ENCODE measurements around the gene MDFI. TPM values are rescaled to one million over a fixed set of nuclear protein-coding genes. Genes with fewer than 3 reads are reported as not detected.

The MDFI gene
- total and polyA plus RNA-seq, 2 experiments from 2014 or later, result 2.8 to 51.4 TPM

DNA sequence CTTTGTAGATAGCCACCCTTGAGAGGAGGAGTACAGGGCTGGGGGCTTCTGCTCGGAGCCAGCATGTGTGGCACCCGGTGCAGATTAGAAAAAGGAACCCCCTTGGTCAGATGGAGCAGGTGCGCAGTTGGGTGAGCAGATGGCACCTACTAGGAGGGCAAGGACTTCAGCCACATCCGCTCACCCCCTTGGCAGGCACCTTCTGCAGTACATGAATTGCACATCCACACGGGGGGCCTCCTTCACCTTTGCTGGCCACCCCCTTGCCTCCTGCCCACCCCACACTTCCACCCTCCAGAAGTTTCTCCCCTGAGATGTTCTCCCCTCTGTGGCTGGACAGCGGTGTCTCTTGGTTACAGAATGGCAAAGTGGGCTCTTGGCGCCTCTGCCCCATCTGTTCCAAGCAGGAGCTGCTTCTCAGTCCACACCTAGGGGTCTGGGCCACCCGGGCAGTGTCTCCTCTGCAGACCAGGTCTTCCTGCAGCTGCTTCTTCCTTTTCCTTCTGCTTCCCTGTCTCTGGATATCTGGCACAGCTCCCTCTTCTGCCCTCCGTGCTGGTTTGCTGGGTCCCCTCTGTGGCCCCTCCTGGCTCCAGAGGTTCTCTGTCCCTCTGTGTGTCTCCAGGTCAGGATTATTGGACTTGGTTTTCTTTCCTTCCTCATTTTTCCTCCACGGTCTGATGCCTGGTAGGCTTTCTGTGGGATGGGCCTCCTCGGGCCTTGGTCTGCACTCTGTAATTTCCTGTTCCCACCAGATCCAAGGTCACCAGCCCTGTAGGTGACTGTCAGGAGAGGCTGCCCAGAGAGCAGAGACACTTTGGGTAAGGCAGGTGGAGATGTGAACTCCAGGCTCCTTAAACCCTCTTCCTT lies 4.1 kb downstream of the MDFI start:
- H3K4me3 Mint-ChIP-seq, result no peak overlapping the region
- peaks cover 41% of the 10 kb centered on the region for H3K27me3 Mint-ChIP-seq (ENCODE audit: insufficient read depth, low read depth, poor library complexity)
- Histone ChIP-seq H3F3A (replicated peaks; ENCODE audit: low read depth) (no peaks in the 10 kb centered on the region), H2AFZ (no peak overlapping the region), H3K27ac (ENCODE audit: low read depth) (no peak overlapping the region), H3K79me2 (replicated peaks; ENCODE audit: insufficient read depth) (peaks cover 9% of the 10 kb centered on the region; the same call in 1 of the 2 replicates), H3K27me3 (ENCODE audit: insufficient read depth) (peaks cover 55% of the 10 kb centered on the region), H3K4me2 (no peak overlapping the region), H4K20me1 (replicated peaks; ENCODE audit: insufficient read depth) (peaks cover 6% of the 10 kb centered on the region; the same call in 1 of the 2 replicates), H3K4me3 (no peak overlapping the region), H3K9me2 (ENCODE audit: insufficient read depth) (no peaks in the 10 kb centered on the region), H3K36me3 (ENCODE audit: insufficient read depth) (no peaks in the 10 kb centered on the region), H3K4me1 (ENCODE audit: insufficient read depth) (peaks cover 48% of the 10 kb centered on the region)
- TF ChIP-seq EZH2 (IDR thresholded peaks at IDR 0.05; ENCODE audit: low read depth, unreplicated experiment), result no peak
- TF ChIP-seq, protein P1, sequence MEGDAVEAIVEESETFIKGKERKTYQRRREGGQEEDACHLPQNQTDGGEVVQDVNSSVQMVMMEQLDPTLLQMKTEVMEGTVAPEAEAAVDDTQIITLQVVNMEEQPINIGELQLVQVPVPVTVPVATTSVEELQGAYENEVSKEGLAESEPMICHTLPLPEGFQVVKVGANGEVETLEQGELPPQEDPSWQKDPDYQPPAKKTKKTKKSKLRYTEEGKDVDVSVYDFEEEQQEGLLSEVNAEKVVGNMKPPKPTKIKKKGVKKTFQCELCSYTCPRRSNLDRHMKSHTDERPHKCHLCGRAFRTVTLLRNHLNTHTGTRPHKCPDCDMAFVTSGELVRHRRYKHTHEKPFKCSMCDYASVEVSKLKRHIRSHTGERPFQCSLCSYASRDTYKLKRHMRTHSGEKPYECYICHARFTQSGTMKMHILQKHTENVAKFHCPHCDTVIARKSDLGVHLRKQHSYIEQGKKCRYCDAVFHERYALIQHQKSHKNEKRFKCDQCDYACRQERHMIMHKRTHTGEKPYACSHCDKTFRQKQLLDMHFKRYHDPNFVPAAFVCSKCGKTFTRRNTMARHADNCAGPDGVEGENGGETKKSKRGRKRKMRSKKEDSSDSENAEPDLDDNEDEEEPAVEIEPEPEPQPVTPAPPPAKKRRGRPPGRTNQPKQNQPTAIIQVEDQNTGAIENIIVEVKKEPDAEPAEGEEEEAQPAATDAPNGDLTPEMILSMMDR (conservative IDR thresholded peaks at IDR 0.05; ENCODE audit: low read depth in 2 of 2), result no peak
- no peak for TF ChIP-seq ZNF114 (CRISPR knock-in tag; IDR thresholded peaks at IDR 0.05)
- TF ChIP-seq POLR2AphosphoS5 (IDR thresholded peaks at IDR 0.05; ENCODE audit: low read depth), result no peak
- TF ChIP-seq, protein P2, sequence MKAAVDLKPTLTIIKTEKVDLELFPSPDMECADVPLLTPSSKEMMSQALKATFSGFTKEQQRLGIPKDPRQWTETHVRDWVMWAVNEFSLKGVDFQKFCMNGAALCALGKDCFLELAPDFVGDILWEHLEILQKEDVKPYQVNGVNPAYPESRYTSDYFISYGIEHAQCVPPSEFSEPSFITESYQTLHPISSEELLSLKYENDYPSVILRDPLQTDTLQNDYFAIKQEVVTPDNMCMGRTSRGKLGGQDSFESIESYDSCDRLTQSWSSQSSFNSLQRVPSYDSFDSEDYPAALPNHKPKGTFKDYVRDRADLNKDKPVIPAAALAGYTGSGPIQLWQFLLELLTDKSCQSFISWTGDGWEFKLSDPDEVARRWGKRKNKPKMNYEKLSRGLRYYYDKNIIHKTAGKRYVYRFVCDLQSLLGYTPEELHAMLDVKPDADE (IDR thresholded peaks at IDR 0.05), result no peak
- no peak for TF ChIP-seq EZH2phosphoT487 (IDR thresholded peaks at IDR 0.05; ENCODE audit: unreplicated experiment)
- TF ChIP-seq NANOG (IDR thresholded peaks at IDR 0.05; ENCODE audit: borderline replicate concordance), result no peak
- TF ChIP-seq, protein P3, sequence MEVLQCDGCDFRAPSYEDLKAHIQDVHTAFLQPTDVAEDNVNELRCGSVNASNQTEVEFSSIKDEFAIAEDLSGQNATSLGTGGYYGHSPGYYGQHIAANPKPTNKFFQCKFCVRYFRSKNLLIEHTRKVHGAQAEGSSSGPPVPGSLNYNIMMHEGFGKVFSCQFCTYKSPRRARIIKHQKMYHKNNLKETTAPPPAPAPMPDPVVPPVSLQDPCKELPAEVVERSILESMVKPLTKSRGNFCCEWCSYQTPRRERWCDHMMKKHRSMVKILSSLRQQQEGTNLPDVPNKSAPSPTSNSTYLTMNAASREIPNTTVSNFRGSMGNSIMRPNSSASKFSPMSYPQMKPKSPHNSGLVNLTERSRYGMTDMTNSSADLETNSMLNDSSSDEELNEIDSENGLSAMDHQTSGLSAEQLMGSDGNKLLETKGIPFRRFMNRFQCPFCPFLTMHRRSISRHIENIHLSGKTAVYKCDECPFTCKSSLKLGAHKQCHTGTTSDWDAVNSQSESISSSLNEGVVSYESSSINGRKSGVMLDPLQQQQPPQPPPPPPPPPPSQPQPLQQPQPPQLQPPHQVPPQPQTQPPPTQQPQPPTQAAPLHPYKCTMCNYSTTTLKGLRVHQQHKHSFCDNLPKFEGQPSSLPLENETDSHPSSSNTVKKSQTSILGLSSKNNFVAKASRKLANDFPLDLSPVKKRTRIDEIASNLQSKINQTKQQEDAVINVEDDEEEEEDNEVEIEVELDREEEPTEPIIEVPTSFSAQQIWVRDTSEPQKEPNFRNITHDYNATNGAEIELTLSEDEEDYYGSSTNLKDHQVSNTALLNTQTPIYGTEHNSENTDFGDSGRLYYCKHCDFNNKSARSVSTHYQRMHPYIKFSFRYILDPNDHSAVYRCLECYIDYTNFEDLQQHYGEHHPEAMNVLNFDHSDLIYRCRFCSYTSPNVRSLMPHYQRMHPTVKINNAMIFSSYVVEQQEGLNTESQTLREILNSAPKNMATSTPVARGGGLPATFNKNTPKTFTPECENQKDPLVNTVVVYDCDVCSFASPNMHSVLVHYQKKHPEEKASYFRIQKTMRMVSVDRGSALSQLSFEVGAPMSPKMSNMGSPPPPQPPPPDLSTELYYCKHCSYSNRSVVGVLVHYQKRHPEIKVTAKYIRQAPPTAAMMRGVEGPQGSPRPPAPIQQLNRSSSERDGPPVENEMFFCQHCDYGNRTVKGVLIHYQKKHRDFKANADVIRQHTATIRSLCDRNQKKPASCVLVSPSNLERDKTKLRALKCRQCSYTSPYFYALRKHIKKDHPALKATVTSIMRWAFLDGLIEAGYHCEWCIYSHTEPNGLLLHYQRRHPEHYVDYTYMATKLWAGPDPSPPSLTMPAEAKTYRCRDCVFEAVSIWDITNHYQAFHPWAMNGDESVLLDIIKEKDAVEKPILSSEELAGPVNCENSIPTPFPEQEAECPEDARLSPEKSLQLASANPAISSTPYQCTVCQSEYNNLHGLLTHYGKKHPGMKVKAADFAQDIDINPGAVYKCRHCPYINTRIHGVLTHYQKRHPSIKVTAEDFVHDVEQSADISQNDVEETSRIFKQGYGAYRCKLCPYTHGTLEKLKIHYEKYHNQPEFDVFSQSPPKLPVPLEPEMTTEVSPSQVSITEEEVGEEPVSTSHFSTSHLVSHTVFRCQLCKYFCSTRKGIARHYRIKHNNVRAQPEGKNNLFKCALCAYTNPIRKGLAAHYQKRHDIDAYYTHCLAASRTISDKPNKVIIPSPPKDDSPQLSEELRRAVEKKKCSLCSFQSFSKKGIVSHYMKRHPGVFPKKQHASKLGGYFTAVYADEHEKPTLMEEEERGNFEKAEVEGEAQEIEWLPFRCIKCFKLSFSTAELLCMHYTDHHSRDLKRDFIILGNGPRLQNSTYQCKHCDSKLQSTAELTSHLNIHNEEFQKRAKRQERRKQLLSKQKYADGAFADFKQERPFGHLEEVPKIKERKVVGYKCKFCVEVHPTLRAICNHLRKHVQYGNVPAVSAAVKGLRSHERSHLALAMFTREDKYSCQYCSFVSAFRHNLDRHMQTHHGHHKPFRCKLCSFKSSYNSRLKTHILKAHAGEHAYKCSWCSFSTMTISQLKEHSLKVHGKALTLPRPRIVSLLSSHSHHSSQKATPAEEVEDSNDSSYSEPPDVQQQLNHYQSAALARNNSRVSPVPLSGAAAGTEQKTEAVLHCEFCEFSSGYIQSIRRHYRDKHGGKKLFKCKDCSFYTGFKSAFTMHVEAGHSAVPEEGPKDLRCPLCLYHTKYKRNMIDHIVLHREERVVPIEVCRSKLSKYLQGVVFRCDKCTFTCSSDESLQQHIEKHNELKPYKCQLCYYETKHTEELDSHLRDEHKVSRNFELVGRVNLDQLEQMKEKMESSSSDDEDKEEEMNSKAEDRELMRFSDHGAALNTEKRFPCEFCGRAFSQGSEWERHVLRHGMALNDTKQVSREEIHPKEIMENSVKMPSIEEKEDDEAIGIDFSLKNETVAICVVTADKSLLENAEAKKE (CRISPR knock-in tag; IDR thresholded peaks at IDR 0.05), result no peak
- no peak for TF ChIP-seq JUNB (IDR thresholded peaks at IDR 0.05; ENCODE audit: unreplicated experiment)
- TF ChIP-seq STAT1 (IDR thresholded peaks at IDR 0.05; ENCODE audit: unreplicated experiment), result no peak
- TF ChIP-seq, protein P4, sequence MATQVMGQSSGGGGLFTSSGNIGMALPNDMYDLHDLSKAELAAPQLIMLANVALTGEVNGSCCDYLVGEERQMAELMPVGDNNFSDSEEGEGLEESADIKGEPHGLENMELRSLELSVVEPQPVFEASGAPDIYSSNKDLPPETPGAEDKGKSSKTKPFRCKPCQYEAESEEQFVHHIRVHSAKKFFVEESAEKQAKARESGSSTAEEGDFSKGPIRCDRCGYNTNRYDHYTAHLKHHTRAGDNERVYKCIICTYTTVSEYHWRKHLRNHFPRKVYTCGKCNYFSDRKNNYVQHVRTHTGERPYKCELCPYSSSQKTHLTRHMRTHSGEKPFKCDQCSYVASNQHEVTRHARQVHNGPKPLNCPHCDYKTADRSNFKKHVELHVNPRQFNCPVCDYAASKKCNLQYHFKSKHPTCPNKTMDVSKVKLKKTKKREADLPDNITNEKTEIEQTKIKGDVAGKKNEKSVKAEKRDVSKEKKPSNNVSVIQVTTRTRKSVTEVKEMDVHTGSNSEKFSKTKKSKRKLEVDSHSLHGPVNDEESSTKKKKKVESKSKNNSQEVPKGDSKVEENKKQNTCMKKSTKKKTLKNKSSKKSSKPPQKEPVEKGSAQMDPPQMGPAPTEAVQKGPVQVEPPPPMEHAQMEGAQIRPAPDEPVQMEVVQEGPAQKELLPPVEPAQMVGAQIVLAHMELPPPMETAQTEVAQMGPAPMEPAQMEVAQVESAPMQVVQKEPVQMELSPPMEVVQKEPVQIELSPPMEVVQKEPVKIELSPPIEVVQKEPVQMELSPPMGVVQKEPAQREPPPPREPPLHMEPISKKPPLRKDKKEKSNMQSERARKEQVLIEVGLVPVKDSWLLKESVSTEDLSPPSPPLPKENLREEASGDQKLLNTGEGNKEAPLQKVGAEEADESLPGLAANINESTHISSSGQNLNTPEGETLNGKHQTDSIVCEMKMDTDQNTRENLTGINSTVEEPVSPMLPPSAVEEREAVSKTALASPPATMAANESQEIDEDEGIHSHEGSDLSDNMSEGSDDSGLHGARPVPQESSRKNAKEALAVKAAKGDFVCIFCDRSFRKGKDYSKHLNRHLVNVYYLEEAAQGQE (IDR thresholded peaks at IDR 0.05; ENCODE audit: unreplicated experiment), result no peak
- TF ChIP-seq CREB1 (CRISPR knock-in tag; IDR thresholded peaks at IDR 0.05; ENCODE audit: low read depth), result no peak
- TF ChIP-seq ZNF331 (CRISPR knock-in tag; IDR thresholded peaks at IDR 0.05; ENCODE audit: low read depth), result no peak
- DNase-seq (ENCODE audit: low spot score), result no peak
- no peak for ATAC-seq
- H3K27ac Mint-ChIP-seq, result no peak overlapping the region
- H3K9me3 Mint-ChIP-seq, result no peaks in the 10 kb centered on the region
- H3K4me1 Mint-ChIP-seq, result peaks cover 61% of the 10 kb centered on the region
- H3K36me3 Mint-ChIP-seq (ENCODE audit: low read depth), result peaks cover 33% of the 10 kb centered on the region
